ENCODE data around the gene ZEB1. TPM values are rescaled to one million over a fixed set of nuclear protein-coding genes. Genes with fewer than 3 reads are reported as not detected.

Gene ZEB1
- total RNA-seq, 4 donors from 2014 or later: 22.4 to 61.1 (median 40.1) TPM

- H3K4me1 ChIP-seq: peaks cover 0 to 7% (median 2%) of the 10 kb centered on the region in 4 donors
- H3K9me3 ChIP-seq: no peaks in the 10 kb centered on the region
- 84 to 93% methylated on average over 2 of the region's 2 CpGs for WGBS, 2 donors (ENCODE audit: low coverage in 1 of 2)
- TF ChIP-seq POLR2AphosphoS5 (IDR thresholded peaks at IDR 0.05) (no peak), POLR2A (IDR thresholded peaks at IDR 0.05) (no peak), CTCF (IDR thresholded peaks at IDR 0.05) (no peak), EP300 (IDR thresholded peaks at IDR 0.05; ENCODE audit: low read depth) (no peak)
- H3K4me3 ChIP-seq: no peak overlapping the region
- in situ Hi-C loops (cut with MboI; ENCODE audit: low pct_ligation_motif_present in 1 of 4, low pct_unique_long_range_greater_than_20kb in 1 of 4, low sequenced_read_pairs in 3 of 4) (no loop called here), intact Hi-C loops (cut with DNase I; ENCODE audit: low total_unique reads) (no loop called here)
- no peak overlapping the region for H3K27ac ChIP-seq
- DNase-seq: no peak
- H3K27me3 ChIP-seq: no peaks in the 10 kb centered on the region
- no peaks in the 10 kb centered on the region for H3K36me3 ChIP-seq
Observed at GRCh38 chr10:31418481-31418880, 99.5 kb downstream of the ZEB1 start.

- no peak overlapping the region for H3K27ac ChIP-seq
- WGBS, 2 donors (ENCODE audit: low coverage in 1 of 2): 74 to 81% methylated on average over 3 to 4 of the region's 4 CpGs
- H3K9me3 ChIP-seq: no peaks in the 10 kb centered on the region
- H3K27me3 ChIP-seq: no peaks in the 10 kb centered on the region
- in situ Hi-C loops (cut with MboI; ENCODE audit: low pct_ligation_motif_present in 1 of 4, low pct_unique_long_range_greater_than_20kb in 1 of 4, low sequenced_read_pairs in 3 of 4): no loop called here
- no peaks in the 10 kb centered on the region for H3K36me3 ChIP-seq
- H3K4me1 ChIP-seq: peaks cover 0 to 10% (median 2%) of the 10 kb centered on the region in 4 donors
- H3K4me3 ChIP-seq: no peak overlapping the region
- intact Hi-C loops (cut with DNase I; ENCODE audit: low total_unique reads): no loop called here
- no peak for DNase-seq
- TF ChIP-seq POLR2AphosphoS5 (IDR thresholded peaks at IDR 0.05) (no peak), CTCF (IDR thresholded peaks at IDR 0.05) (no peak), POLR2A (IDR thresholded peaks at IDR 0.05) (no peak), EP300 (IDR thresholded peaks at IDR 0.05; ENCODE audit: low read depth) (no peak)
Observed at GRCh38 chr10:31419394-31420063, 100.5 kb downstream of the ZEB1 start.

GRCh38 chr10:31421322-31421721, 102.3 kb downstream of the ZEB1 start:
- TF ChIP-seq CTCF (IDR thresholded peaks at IDR 0.05): no peak
- TF ChIP-seq EP300 (IDR thresholded peaks at IDR 0.05; ENCODE audit: low read depth): no peak
- TF ChIP-seq POLR2AphosphoS5 (IDR thresholded peaks at IDR 0.05): no peak
- TF ChIP-seq POLR2A (IDR thresholded peaks at IDR 0.05): no peak
- no peaks in the 10 kb centered on the region for H3K27me3 ChIP-seq
- H3K4me3 ChIP-seq: no peak overlapping the region
- 70 to 83% methylated on average over 1 of the region's 1 CpG for WGBS, 2 donors (ENCODE audit: low coverage in 1 of 2)
- no peak for DNase-seq
- H3K36me3 ChIP-seq: no peaks in the 10 kb centered on the region
- intact Hi-C loops (cut with DNase I; ENCODE audit: low total_unique reads): no loop called here
- H3K9me3 ChIP-seq: no peaks in the 10 kb centered on the region
- peaks cover 4 to 19% (median 6%) of the 10 kb centered on the region in 4 donors for H3K4me1 ChIP-seq
- in situ Hi-C loops (cut with MboI; ENCODE audit: low pct_ligation_motif_present in 1 of 4, low pct_unique_long_range_greater_than_20kb in 1 of 4, low sequenced_read_pairs in 3 of 4): no loop called here
- H3K27ac ChIP-seq: no peak overlapping the region

GRCh38 chr10:31422634-31423033, 103.6 kb downstream of the ZEB1 start:
- H3K27ac ChIP-seq: no peak overlapping the region
- 97 to 100% methylated on average over 1 to 2 of the region's 2 CpGs for WGBS, 2 donors (ENCODE audit: low coverage in 1 of 2)
- peaks cover 4 to 24% (median 8%) of the 10 kb centered on the region in 4 donors for H3K4me1 ChIP-seq
- TF ChIP-seq CTCF (IDR thresholded peaks at IDR 0.05): no peak
- TF ChIP-seq EP300 (IDR thresholded peaks at IDR 0.05; ENCODE audit: low read depth): no peak
- TF ChIP-seq POLR2AphosphoS5 (IDR thresholded peaks at IDR 0.05): no peak
- no peak for TF ChIP-seq POLR2A (IDR thresholded peaks at IDR 0.05)
- H3K36me3 ChIP-seq: no peaks in the 10 kb centered on the region
- H3K4me3 ChIP-seq: no peak overlapping the region
- no peaks in the 10 kb centered on the region for H3K9me3 ChIP-seq
- no peak for DNase-seq
- in situ Hi-C loops (cut with MboI; ENCODE audit: low pct_ligation_motif_present in 1 of 4, low pct_unique_long_range_greater_than_20kb in 1 of 4, low sequenced_read_pairs in 3 of 4): no loop called here
- H3K27me3 ChIP-seq: no peaks in the 10 kb centered on the region
- intact Hi-C loops (cut with DNase I; ENCODE audit: low total_unique reads): no loop called here

All from transverse colon (tissue), 4 donors.